ENCODE measurements around the gene TCF4. TPM values are rescaled to one million over a fixed set of nuclear protein-coding genes. Genes with fewer than 3 reads are reported as not detected.

Gene TCF4
- total and polyA plus RNA-seq, 4 donors, result 14.3 to 356 (median 73.0) TPM

GRCh38 chr18:55511277-55511676 lies 76.7 kb downstream of the TCF4 start:
- TF ChIP-seq CTCF (IDR thresholded peaks at IDR 0.05; ENCODE audit: control extremely low read depth, extremely low read depth), result no peak
- DNase-seq (peak in 1 of 3 donors; percentile 38), ATAC-seq (ENCODE audit: insufficient read depth, low FRiP score) (no peak)
- Histone ChIP-seq H3K36me3 (ENCODE audit: control insufficient read depth in 4 of 4, insufficient read depth in 4 of 4, low read length in 4 of 4) (peaks cover 0 to 4% (median 0%) of the 10 kb centered on the region in 4 donors), H3K4me3 (no peak overlapping the region), H3K27ac (ENCODE audit: low read depth in 1 of 2, low read length in 1 of 2) (no peak overlapping the region), H3K9ac (ENCODE audit: insufficient read depth in 1 of 2, low read length in 2 of 2) (no peak overlapping the region), H3K4me1 (ENCODE audit: control insufficient read depth in 5 of 5, insufficient read depth in 5 of 5, low read length in 5 of 5) (peaks cover 0 to 39% (median 13%) of the 10 kb centered on the region in 5 donors), H3K27me3 (ENCODE audit: control insufficient read depth in 3 of 3, insufficient read depth in 3 of 3, low read length in 2 of 3) (no peaks in the 10 kb centered on the region), H3K9me3 (ENCODE audit: control insufficient read depth in 4 of 4, insufficient read depth in 3 of 4, low read length in 3 of 4) (no peaks in the 10 kb centered on the region)

GRCh38 chr18:55510809-55511208 lies 77.2 kb downstream of the TCF4 start:
- Histone ChIP-seq H3K4me3 (no peak overlapping the region), H3K27me3 (ENCODE audit: control insufficient read depth in 3 of 3, insufficient read depth in 3 of 3, low read length in 2 of 3) (no peaks in the 10 kb centered on the region), H3K4me1 (ENCODE audit: control insufficient read depth in 5 of 5, insufficient read depth in 5 of 5, low read length in 5 of 5) (peaks cover 0 to 39% (median 13%) of the 10 kb centered on the region in 5 donors), H3K27ac (ENCODE audit: low read depth in 1 of 2, low read length in 1 of 2) (peak overlapping the region in 1 of 2 donors; percentile 92), H3K9ac (ENCODE audit: insufficient read depth in 1 of 2, low read length in 2 of 2) (peak overlapping the region in 1 of 2 donors; percentile 8), H3K36me3 (ENCODE audit: control insufficient read depth in 4 of 4, insufficient read depth in 4 of 4, low read length in 4 of 4) (peaks cover 0 to 4% (median 0%) of the 10 kb centered on the region in 4 donors), H3K9me3 (ENCODE audit: control insufficient read depth in 4 of 4, insufficient read depth in 3 of 4, low read length in 3 of 4) (no peaks in the 10 kb centered on the region)
- no peak for TF ChIP-seq CTCF (IDR thresholded peaks at IDR 0.05; ENCODE audit: control extremely low read depth, extremely low read depth)
- ATAC-seq (ENCODE audit: insufficient read depth, low FRiP score) (no peak), DNase-seq (peak in 2 of 3 donors; percentile 82 to 83)
- 16 to 29% methylated on average over 5 of the region's 5 CpGs for WGBS, 2 donors

- Histone ChIP-seq H3K4me1 (ENCODE audit: control insufficient read depth in 5 of 5, insufficient read depth in 5 of 5, low read length in 5 of 5) (peaks cover 0 to 31% (median 13%) of the 10 kb centered on the region in 5 donors), H3K9ac (ENCODE audit: insufficient read depth in 1 of 2, low read length in 2 of 2) (peak overlapping the region in 1 of 2 donors; percentile 78), H3K27me3 (ENCODE audit: control insufficient read depth in 3 of 3, insufficient read depth in 3 of 3, low read length in 2 of 3) (no peaks in the 10 kb centered on the region), H3K27ac (ENCODE audit: low read depth in 1 of 2, low read length in 1 of 2) (peak overlapping the region; percentile 70 to 92), H3K36me3 (ENCODE audit: control insufficient read depth in 4 of 4, insufficient read depth in 4 of 4, low read length in 4 of 4) (no peaks in the 10 kb centered on the region), H3K4me3 (no peak overlapping the region), H3K9me3 (ENCODE audit: control insufficient read depth in 4 of 4, insufficient read depth in 3 of 4, low read length in 3 of 4) (no peaks in the 10 kb centered on the region)
- DNase-seq, result peak; percentile 21 to 76 (median 71)
- 36 to 61% methylated on average over 4 of the region's 4 CpGs for WGBS, 2 donors
- peak; percentile 58 for ATAC-seq (ENCODE audit: insufficient read depth, low FRiP score)
- no peak for TF ChIP-seq CTCF (IDR thresholded peaks at IDR 0.05; ENCODE audit: control extremely low read depth, extremely low read depth)
These were observed 78.2 kb downstream of the TCF4 start for GRCh38 chr18:55509631-55510324.

Data from lung (tissue), 12 donors.